Measurements from ENCODE around the gene CCNE1. TPM values are rescaled to one million over a fixed set of nuclear protein-coding genes. Genes with fewer than 3 reads are reported as not detected.

Gene CCNE1
- total RNA-seq, 1 experiment from 2014 or later, result 40.2 TPM

DNA sequence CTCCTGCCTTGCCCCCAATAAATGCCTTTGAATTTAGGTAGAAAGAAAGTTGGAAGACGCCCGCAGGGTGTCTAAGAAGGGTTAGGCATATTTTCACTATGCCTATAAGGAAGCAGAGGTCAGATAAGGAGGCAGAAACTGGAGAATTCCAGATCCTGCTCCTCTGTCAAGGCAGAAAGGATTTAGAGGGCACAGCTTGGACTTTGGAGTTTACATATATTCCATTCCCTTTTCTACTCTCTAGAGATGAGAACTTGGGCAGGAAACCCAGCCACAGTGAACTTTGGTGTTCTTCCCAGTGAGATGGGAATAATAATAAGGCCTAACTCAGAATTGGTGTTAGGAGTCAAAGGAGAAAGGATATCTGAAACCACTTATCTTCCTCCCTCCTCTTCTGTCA, 37.4 kb downstream of the CCNE1 start:
- Histone ChIP-seq H2BK120ac (ENCODE audit: low read depth, low read length, poor library complexity, severe bottlenecking) (no peak overlapping the region), H3K27me3 (ENCODE audit: insufficient read depth, low read length) (no peaks in the 10 kb centered on the region), H3K18ac (ENCODE audit: insufficient read length, low read depth, low read length) (no peak overlapping the region), H3T11ph (ENCODE audit: low read length) (no peak overlapping the region), H3K79me1 (ENCODE audit: insufficient read depth, low read depth, low read length, poor library complexity, severe bottlenecking) (no peaks in the 10 kb centered on the region), H3K23ac (ENCODE audit: insufficient read length, low read depth, low read length) (no peak overlapping the region), H3K27ac (ENCODE audit: insufficient read length, low read depth, low read length) (no peak overlapping the region), H3K4me2 (ENCODE audit: insufficient read depth, insufficient read length, low read length) (no peak overlapping the region), H3K56ac (ENCODE audit: insufficient read length, low read depth, low read length) (no peak overlapping the region), H4K91ac (ENCODE audit: insufficient read length, low read depth, low read length) (no peak overlapping the region), H2BK15ac (ENCODE audit: low read depth, low read length) (no peak overlapping the region), H2BK20ac (ENCODE audit: low read depth, low read length, poor library complexity, severe bottlenecking) (no peak overlapping the region), H3K14ac (ENCODE audit: insufficient read depth, low read length) (no peak overlapping the region), H3K4ac (ENCODE audit: low read depth, low read length) (no peak overlapping the region), H2BK5ac (ENCODE audit: insufficient read length, low read length) (no peak overlapping the region), H4K20me1 (ENCODE audit: control insufficient read depth, insufficient read depth, insufficient read length) (no peaks in the 10 kb centered on the region), H3K9me3 (ENCODE audit: control insufficient read depth, low read depth, low read length) (no peaks in the 10 kb centered on the region), H3K23me2 (ENCODE audit: insufficient read length, low read depth, low read length, poor library complexity, severe bottlenecking) (peaks cover 5% of the 10 kb centered on the region), H2AK5ac (ENCODE audit: insufficient read length, low read length) (no peak overlapping the region), H3K4me1 (ENCODE audit: insufficient read depth, low read length) (no peaks in the 10 kb centered on the region), H4K5ac (ENCODE audit: insufficient read length, low read depth, low read length) (no peak overlapping the region), H3K79me2 (ENCODE audit: insufficient read depth, low read length) (no peaks in the 10 kb centered on the region), H3K9ac (ENCODE audit: extremely low read depth, insufficient read length, low read length) (no peak overlapping the region), H2AFZ (ENCODE audit: low read length) (no peak overlapping the region), H2BK12ac (ENCODE audit: insufficient read length, low read depth, low read length) (no peak overlapping the region), H4K8ac (replicated peaks; ENCODE audit: insufficient read length, low read depth, low read length) (no peak overlapping the region)
- no peaks in the 10 kb centered on the region; a peak in 1 of 5 replicates for H3K9me3 Mint-ChIP-seq
- H3K4me1 Mint-ChIP-seq, result peaks cover 7% of the 10 kb centered on the region in 2 experiments
- no peak for TF ChIP-seq CTCF (conservative IDR thresholded peaks at IDR 0.05)
- WGBS (ENCODE audit: extremely low coverage, insufficient read length, low lambda C conversion rate), result no CpG with 5 or more reads among the region's 2 CpGs
- DNase-seq, result no peak
- peaks cover 15% of the 10 kb centered on the region for H3K27me3 Mint-ChIP-seq (ENCODE audit: low read depth)
- H3K36me3 Mint-ChIP-seq (ENCODE audit: insufficient read depth in 1 of 3, low read depth in 3 of 3), result no peaks in the 10 kb centered on the region
- H3K4me3 Mint-ChIP-seq, result no peak overlapping the region
- H3K27ac Mint-ChIP-seq, result no peak overlapping the region

Data from H9 (cell line).